Coronary artery (tissue), 2 donors: Measurements from ENCODE around the gene FNDC1.

ENCODE experiments used
- DNase-seq: peaks from one replicate; pipeline ENCODE4 v3.0.0-alpha.2; 2017; ENCODE audit warnings: low spot score
- H3K27ac ChIP-seq, 2 donors: fragments of 200-600 bp; sonication (generic); one replicate each; pipeline ENCODE4 v1.5.1; 2016 to 2019
- H3K4me3 ChIP-seq: fragments of 200-600 bp; sonication (generic); 2 replicates; pipeline ENCODE4 v1.5.1; 2016; ENCODE audit warnings: mild to moderate bottlenecking, moderate library complexity
- CTCF ChIP-seq: fragments of 200-600 bp; sonication (generic); IDR thresholded peaks from one replicate; pipeline ENCODE4 v1.5.1; 2019; ENCODE audit warnings: antibody characterized with exemption

FNDC1 gene

GRCh38 chr6:159233365-159234101, 64.3 kb downstream of the FNDC1 start:
- no peak for DNase-seq
- no peak for TF ChIP-seq CTCF
- H3K4me3 ChIP-seq = peak overlapping the region; percentile 48
- no peak overlapping the region for H3K27ac ChIP-seq

GRCh38 chr6:159234102-159234553, 64.9 kb downstream of the FNDC1 start:
- no peak for TF ChIP-seq CTCF
- no peak for DNase-seq
- no peak overlapping the region for H3K27ac ChIP-seq
- H3K4me3 ChIP-seq = peak overlapping the region; percentile 48

GRCh38 chr6:159238920-159239558, 69.8 kb downstream of the FNDC1 start:
- DNase-seq = no peak
- TF ChIP-seq CTCF = no peak
- no peak overlapping the region for H3K4me3 ChIP-seq
- H3K27ac ChIP-seq = no peak overlapping the region

GRCh38 chr6:159249128-159249527, 79.9 kb downstream of the FNDC1 start:
- no peak for TF ChIP-seq CTCF
- no peak for DNase-seq
- Histone ChIP-seq H3K4me3 (no peak overlapping the region), H3K27ac (peak overlapping the region; percentile 32 to 40)

GRCh38 chr6:159249752-159250151, 80.6 kb downstream of the FNDC1 start:
- peak overlapping the region; percentile 32 to 46 for H3K27ac ChIP-seq
- no peak for TF ChIP-seq CTCF
- no peak overlapping the region for H3K4me3 ChIP-seq
- DNase-seq = no peak

- Histone ChIP-seq H3K27ac (no peak overlapping the region), H3K4me3 (no peak overlapping the region)
- no peak for DNase-seq
- no peak for TF ChIP-seq CTCF
These were observed 81.4 kb downstream of the FNDC1 start for GRCh38 chr6:159250633-159251032.
